ENCODE measurements around the gene PVALEF.

PVALEF gene

DNA sequence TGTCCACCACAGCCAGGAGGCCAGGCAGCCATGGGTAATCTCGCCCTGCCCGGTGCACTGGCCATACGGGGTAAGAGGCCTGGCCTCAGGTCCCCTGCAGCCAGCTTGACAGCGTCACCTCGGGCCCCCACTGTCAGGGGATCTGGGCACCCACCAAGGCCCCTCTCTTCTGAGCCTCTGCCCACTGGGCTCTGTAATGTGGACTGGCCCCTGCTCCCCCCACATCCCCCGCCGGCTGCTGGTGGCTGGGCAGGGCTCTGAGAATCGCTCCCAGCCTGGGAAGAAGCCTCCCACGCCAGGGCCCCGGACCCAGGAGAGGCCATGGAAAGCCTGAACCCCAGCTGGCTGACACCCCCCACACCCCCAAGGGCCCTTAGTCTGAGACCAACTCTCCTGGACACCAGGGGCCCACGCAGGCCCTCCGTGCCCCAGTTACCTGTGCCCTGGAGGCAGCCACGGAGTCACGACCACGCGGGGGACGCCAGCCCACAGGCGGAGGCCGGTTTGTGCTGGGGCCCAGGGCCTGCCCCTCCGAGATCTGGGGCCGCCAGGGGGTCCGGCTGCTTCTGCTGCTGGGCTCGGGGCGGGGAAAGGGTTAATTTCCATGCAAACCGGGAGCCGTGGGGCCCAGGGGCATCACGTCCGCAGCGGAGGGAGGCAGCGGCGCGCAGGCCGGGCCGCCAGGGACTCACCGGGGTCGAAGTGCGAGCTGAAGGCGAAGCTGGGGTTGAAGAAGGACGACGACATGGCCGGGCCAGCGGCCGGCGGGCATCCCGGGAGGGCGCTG is at the start of gene PVALEF:
TSS of gene PVALEF (plus strand) at position 262 of the 787 bp plus-strand sequence. CDS start 15,720 bp downstream, outside the sequence.
- DNase-seq (ENCODE audit: low read depth): no peak

- DNase-seq (ENCODE audit: low read depth): no peak
Measured at GRCh38 chr17:81115749-81116464, 49.4 kb upstream of the PVALEF start.

DNA sequence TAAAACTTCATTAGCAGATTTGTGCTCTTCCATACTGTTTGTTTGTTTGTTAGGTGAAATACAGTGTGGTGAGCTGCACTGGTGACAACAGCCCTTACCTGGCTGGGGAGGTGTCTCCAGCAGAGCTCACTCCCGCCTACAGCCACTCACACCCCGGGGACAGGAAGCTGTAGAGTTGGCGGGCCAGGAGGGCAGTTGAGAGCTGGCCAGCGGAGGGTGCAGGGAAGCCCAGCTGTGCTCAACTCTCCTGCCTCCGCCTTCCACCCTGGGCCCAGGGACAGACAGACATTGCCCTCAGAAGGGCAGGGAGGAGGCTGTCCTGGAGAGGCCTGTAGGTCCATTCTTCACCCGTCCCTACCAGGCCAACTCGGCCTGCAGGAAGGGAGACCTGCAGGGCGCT is 48.6 kb upstream of the PVALEF start:
- DNase-seq (ENCODE audit: low read depth): no peak

DNA sequence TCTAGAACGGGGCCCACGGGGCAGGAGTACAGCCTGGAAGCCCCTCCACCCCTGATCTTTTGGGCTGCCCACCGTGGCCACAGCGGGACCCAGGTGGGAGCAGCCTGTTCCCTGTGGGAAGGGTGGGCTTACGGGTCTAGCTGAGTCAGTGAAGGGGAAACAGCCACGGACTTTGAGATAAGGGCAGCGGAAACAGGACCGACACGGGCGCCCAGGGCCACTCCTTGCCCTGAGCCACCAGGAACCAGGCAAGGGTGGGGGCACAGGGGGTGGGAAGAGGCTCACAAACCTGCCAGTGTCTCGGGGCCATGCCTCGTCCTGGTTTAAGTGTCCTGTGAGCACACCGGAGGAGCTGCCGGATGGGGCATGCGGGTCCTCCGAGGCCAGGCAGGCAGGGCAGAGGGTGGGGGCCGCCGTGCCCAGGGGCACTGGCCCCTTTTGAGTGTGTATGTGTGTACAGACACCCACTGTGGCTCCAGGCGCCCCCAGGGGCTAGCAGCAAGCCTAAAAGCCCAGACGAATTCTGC is 47.6 kb upstream of the PVALEF start:
- DNase-seq (ENCODE audit: low read depth): no peak

DNA sequence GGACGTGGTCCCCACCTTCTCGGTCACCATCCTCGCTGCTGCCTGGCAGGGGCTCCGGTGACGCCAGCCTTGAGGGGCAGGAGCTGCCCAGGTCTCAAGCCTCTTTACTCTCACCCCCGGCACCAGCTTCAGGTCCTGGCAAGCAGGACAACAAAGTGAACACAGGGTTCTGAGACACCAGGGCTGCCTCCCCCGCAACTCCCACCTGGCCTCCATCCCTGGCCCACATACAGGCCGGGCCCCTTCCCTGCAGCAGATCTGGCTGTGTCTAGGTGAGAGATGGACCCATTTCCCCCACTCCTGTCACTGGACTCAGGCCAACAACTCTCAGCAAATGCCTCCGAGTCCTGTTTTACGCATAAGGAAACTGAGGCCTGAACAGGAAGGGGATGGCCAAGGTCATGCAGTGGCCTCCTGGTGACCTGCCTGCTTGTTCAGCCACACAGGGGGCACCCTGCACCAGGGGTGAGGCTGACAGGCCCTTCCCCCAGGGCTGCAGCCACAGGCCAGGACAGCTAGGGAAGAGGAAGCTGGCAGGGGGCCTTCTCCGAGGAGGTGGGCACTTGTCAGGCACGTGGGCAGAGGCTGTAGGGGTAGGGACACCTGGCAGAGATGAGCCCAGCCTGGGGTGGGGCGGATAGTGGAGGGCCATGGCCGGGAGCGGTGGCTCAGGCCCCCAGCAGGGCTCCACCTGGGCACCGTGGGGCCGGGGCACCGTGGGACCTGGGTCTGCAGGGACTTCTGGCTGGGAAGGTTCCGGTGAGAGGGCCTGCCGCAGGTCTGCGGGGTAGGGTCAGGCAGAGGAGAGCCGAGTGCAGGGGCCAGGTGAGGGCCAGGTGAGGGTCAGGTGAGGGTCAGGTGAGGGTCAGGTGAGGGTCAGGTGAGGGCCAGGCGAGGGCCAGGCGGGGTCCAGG is 46.7 kb upstream of the PVALEF start:
- no peak for DNase-seq (ENCODE audit: low read depth)

DNA sequence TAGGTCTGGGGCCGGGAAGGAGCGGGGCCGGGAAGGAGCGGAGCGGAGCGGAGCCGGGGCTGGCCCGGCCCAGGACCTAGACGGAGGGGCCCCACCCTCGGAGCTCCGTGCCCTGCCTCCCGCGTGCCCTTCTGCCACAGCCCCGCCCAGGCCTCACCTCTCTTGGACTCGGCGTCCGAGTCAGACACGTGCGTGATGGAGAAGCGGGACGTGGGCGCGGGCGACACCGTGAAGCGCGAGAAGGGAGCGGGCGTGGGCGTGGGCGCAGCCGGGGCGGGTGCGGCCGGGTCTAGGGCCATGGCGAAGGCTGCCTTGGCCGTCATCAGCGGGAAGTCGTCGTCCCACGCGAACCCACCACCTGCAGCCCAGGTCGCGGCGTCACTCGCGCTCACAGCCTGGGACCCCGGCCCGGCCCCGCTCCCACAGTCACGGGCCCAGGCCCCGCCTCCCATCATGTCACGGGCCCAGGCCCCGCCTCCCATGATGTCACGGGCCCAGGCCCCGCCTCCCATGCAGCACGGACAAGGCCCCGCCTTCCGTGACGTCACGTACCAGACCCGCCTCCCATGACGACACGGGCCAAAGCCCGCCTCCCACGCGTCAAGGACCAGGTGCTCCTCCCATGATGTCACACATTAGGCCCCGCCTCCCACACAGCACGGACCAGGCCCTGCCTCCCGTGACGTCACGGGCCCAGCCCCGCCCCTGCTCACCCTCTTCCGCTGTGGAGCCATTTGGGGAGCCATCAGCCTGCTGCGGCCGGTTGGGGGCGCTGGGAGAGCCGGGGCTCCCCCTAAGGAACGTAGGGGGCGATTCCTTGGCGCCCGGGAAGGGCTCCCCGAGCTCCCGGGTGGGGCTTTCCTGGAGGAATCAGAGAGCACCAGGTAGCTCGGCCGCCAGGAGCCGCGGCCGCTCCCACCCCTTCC is 45.8 kb upstream of the PVALEF start:
- peak; percentile 95 for DNase-seq (ENCODE audit: low read depth)

- no peak for DNase-seq (ENCODE audit: low read depth)
Measured at GRCh38 chr17:81120149-81120484, 45.2 kb upstream of the PVALEF start.

- no peak for DNase-seq (ENCODE audit: low read depth)
Measured at GRCh38 chr17:81120695-81121621, 44.3 kb upstream of the PVALEF start.

- no peak for DNase-seq (ENCODE audit: low read depth)
Measured at GRCh38 chr17:81121841-81122733, 43.2 kb upstream of the PVALEF start.

GRCh38 chr17:81123052-81124048 is 42.0 kb upstream of the PVALEF start:
- DNase-seq (ENCODE audit: low read depth): no peak

- no peak for DNase-seq (ENCODE audit: low read depth)
Measured at GRCh38 chr17:81124377-81124776, 40.9 kb upstream of the PVALEF start.

DNA sequence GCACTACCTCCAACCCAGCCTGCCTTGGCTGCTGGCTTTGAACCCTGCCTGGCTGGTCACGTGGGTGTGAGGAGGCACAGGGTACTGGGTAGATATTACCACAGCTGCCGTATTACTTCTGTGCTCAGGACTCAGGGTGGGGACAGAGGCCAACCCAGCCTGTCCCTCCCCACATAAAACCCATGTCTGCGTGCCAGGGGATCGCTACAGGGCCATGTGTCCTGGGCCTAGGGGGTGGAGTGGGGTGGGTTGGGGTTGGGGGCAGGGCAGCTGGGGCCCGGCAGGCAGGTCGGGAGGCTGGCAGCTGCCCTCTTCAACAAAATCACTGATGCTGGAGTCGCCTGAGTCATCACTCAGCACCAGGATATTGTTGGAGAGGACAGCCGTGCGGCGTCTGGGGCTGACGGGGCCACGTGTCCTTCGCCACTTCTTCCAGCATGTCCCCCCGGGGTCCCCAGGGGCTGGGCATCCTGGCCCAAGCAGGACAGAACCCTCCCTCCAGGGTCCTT is 39.7 kb upstream of the PVALEF start:
- no peak for DNase-seq (ENCODE audit: low read depth)

GRCh38 chr17:81126281-81127132 is 38.8 kb upstream of the PVALEF start:
- DNase-seq (ENCODE audit: low read depth): no peak

DNA sequence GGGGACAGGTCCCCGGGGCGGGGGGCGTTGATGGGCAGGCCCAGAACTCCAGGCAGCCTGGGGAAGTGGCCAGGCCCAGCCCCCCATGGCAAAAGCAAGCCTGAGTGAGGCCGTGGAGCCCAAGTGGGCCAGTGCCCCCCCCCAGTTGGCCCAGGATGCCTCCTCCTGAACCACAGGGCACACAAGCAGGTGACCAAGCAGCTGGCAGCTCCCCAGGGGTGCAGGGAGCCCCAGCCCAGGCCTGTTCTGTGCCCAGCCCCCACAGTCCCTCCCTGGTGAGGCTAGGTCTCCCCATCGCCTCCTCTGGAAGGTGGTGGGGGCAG is 38.2 kb upstream of the PVALEF start:
- no peak for DNase-seq (ENCODE audit: low read depth)

GRCh38 chr17:81127526-81128177 is 37.7 kb upstream of the PVALEF start:
- DNase-seq (ENCODE audit: low read depth): no peak

- no peak for DNase-seq (ENCODE audit: low read depth)
Measured at GRCh38 chr17:81128338-81128737, 37.0 kb upstream of the PVALEF start.
